SK-N-SH (cell line): ENCODE data around the gene STAC.

Source experiments
- CTCF ChIP-seq: fragments of 200-600 bp; sonication (generic); IDR thresholded peaks from 2 replicates; pipeline ENCODE4 v1.6.1; 2017; ENCODE audit warnings: antibody characterized with exemption, mild to moderate bottlenecking, moderate library complexity
- EP300 ChIP-seq, 2 experiments: IDR thresholded peaks; 2 replicates each; pipeline versions ENCODE4 v1.4.0 to v1.6.1; 2012; ENCODE audit warnings: borderline replicate concordance in 1 of 2, low read depth in 1 of 2, low read length in 1 of 2
- EZH2phosphoT487 ChIP-seq: fragments of 200-600 bp; sonication (generic); IDR thresholded peaks from 2 replicates; pipeline ENCODE4 v1.6.1; 2017; ENCODE audit warnings: low read depth, mixed run types, mild to moderate bottlenecking, antibody characterized with exemption, moderate library complexity, borderline replicate concordance
- JUND ChIP-seq: IDR thresholded peaks from 2 replicates; pipeline ENCODE4 v1.4.0; 2012
- NFIC ChIP-seq: IDR thresholded peaks from 2 replicates; pipeline ENCODE4 v1.4.0; 2012; ENCODE audit warnings: borderline replicate concordance
- POLR2AphosphoS5 ChIP-seq: IDR thresholded peaks from 2 replicates; pipeline ENCODE4 v1.6.1; 2012; ENCODE audit warnings: low read depth, low read length
- RCOR1 ChIP-seq: fragments of 150-350 bp; IDR thresholded peaks from 2 replicates; pipeline ENCODE4 v1.6.1; 2017; ENCODE audit warnings: antibody characterized with exemption, low read length
- TAF1 ChIP-seq: IDR thresholded peaks from 2 replicates; pipeline ENCODE4 v1.6.1; 2012; ENCODE audit warnings: low read depth, mild to moderate bottlenecking, low read length, moderate library complexity, borderline replicate concordance
- YY1 ChIP-seq: IDR thresholded peaks from 2 replicates; pipeline ENCODE4 v1.4.0; 2012; ENCODE audit warnings: low read depth, mild to moderate bottlenecking

GRCh38 chr3:36493051-36493450, 112.7 kb downstream of the STAC start:
- TF ChIP-seq POLR2AphosphoS5 (no peak), RCOR1 (no peak), CTCF (no peak), JUND (no peak), TAF1 (no peak), EP300 (IDR thresholded peaks at IDR 0.05; ENCODE audit: borderline replicate concordance in 1 of 2, low read depth in 1 of 2, low read length in 1 of 2) (no peak), EZH2phosphoT487 (no peak), YY1 (no peak), NFIC (no peak)
